Transverse colon (tissue), 4 donors: ENCODE measurements around the gene FCN2.

Experiments
- CTCF ChIP-seq, 5 experiments: fragments of 200-600 bp in 3 of 5; fragments of 450-650 bp in 2 of 5; sonication (generic) in 3 of 5; IDR thresholded peaks; 1 replicate in 2 of 5; 2 replicates in 3 of 5; pipeline ENCODE4 v1.5.1; 2016 to 2017; ENCODE audit warnings: antibody characterized with exemption in 5 of 5, inconsistent platforms in 3 of 5, mild to moderate bottlenecking in 2 of 5, moderate library complexity in 1 of 5
- EP300 ChIP-seq: sonication (generic); formaldehyde crosslinking; IDR thresholded peaks from one replicate; pipeline ENCODE4 v1.6.1; 2017; ENCODE audit warnings: antibody characterized with exemption, low read depth
- POLR2A ChIP-seq: fragments of 450-650 bp; IDR thresholded peaks from one replicate; pipeline ENCODE4 v1.6.1; 2016; ENCODE audit warnings: antibody characterized with exemption, mild to moderate bottlenecking, moderate library complexity
- POLR2AphosphoS5 ChIP-seq, 3 donors: sonication (generic); formaldehyde crosslinking; IDR thresholded peaks; one replicate each; pipeline ENCODE4 v1.6.1; 2016; ENCODE audit warnings: antibody characterized with exemption in 3 of 3

DNA sequence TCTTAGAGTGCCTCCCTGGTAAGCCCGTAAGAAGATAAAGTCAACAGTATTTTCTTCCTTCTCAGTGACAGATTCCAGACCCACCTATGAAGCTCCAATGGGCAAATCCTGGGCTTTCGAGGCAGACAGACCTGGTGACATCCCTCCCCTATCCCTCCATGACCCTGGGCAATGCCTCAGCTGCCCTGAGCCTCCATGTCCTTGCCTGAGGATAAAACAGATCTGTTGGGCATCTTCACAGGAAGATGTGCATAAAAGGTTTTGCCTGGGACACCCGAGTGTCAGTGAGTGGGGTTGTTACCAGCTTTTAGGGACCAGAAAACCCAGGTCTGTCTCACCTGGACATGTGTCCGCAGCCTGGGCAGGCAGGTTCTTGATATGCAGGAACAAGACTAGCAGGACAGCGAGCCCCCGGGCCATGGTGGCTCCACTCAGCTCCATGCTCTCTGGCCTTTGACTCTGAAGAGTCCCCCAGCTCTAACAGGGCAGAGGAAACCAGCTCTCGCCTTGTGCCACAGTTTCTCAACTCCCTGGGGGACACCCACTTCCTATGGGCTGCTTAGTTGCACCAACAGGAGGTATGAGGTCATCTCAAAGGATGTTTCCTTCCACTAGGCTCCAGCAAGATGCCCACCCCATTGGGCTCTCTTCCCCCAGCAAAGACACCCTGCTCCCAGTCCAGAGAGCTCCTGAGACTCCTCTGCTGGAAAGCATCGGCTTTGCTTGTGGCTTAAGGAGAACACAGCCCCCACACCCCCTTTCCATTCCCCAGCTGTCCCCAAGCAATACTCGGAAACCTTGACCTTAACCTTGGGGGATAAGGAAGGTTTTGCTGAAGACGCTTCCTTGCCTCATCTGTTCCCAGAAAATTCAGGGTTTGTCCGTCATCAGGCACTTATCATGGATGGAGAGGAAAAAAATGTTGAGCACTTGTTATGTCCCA lies 37.1 kb downstream of the FCN2 start, which contains the start of gene FCN1:
- TF ChIP-seq CTCF (IDR thresholded peaks at IDR 0.05) (no peak), POLR2AphosphoS5 (IDR thresholded peaks at IDR 0.05) (no peak), EP300 (no peak), POLR2A (no peak)
